Activated CD8-positive, alpha-beta T cell treated with anti-CD3 and anti-CD28 coated beads for 36 hours (primary cell): Measurements from ENCODE around the gene PIM1. TPM values are rescaled to one million over a fixed set of nuclear protein-coding genes. Genes with fewer than 3 reads are reported as not detected.

Experiments
- ATAC-seq: fragments of 200-7000 bp; cut with Tn5 transposase; one replicate; pipeline ENCODE4 v1.10.0; 2021; ENCODE audit warnings: mild to moderate bottlenecking, moderate library complexity
- CTCF ChIA-PET: fragments of 350-600 bp; sonication (Branson Sonifier 250); formaldehyde crosslinking; loops from one replicate; lab custom pipeline; 2021; ENCODE audit warnings: antibody characterized with exemption; lab: Charles Lee
- POLR2A ChIA-PET: fragments of 350-600 bp; sonication (Branson Sonifier 250); formaldehyde crosslinking; loops from one replicate; lab custom pipeline; 2021; ENCODE audit warnings: antibody characterized with exemption; lab: Charles Lee
- DNase-seq: peaks from one replicate; pipeline ENCODE4 v3.0.0-alpha.2; 2020
- H3K27ac Mint-ChIP-seq: one replicate; pipeline ENCODE4 v1.8.0; 2021; ENCODE audit warnings: mild to moderate bottlenecking, mixed read lengths
- H3K27me3 Mint-ChIP-seq: one replicate; pipeline ENCODE4 v1.8.0; 2021; ENCODE audit warnings: mixed read lengths
- H3K36me3 Mint-ChIP-seq: one replicate; pipeline ENCODE4 v1.8.0; 2021; ENCODE audit warnings: low read depth, mixed read lengths
- H3K4me1 Mint-ChIP-seq: one replicate; pipeline ENCODE4 v1.8.0; 2021; ENCODE audit warnings: low read depth, mixed read lengths
- H3K4me3 Mint-ChIP-seq: one replicate; pipeline ENCODE4 v1.8.0; 2021; ENCODE audit warnings: mild to moderate bottlenecking, moderate library complexity, mixed read lengths
- H3K9me3 Mint-ChIP-seq: one replicate; pipeline ENCODE4 v1.8.0; 2021; ENCODE audit warnings: mixed read lengths
- CTCF ChIP-seq: fragments of 200-600 bp; IDR thresholded peaks from one replicate; pipeline ENCODE4 v1.8.0; 2022; ENCODE audit warnings: antibody characterized with exemption, mild to moderate bottlenecking
- intact Hi-C: fragments of 100-400 bp; cut with micrococcal nuclease; formaldehyde crosslinking; loops from one replicate; pipeline ENCODE4 v1.10.0; 2022
- total RNA-seq, 2 experiments: library from RNA; stranded (reverse); gene quantifications; one replicate each; pipeline ENCODE4 v1.2.3, GENCODE V29; 2021

Gene PIM1
- total RNA-seq, 2 experiments from 2014 or later, result 293 to 305 TPM

- Mint-ChIP-seq H3K27me3 (no peaks in the 10 kb centered on the region), H3K27ac (no peak overlapping the region), H3K4me3 (no peak overlapping the region), H3K36me3 (no peaks in the 10 kb centered on the region), H3K9me3 (no peaks in the 10 kb centered on the region), H3K4me1 (peaks cover 19% of the 10 kb centered on the region)
- ATAC-seq (no peak), DNase-seq (no peak)
- ChIA-PET POLR2A (no interaction called here), CTCF (interaction anchor here (0.6 to 1.5 kb wide), 2 partner anchors 11 to 14 kb away, joined by 3 read pairs; no protein-coding TSS in a partner anchor)
- TF ChIP-seq CTCF, result no peak
- intact Hi-C loops, result no loop called here
Observed at GRCh38 chr6:37150314-37150713, 19.6 kb upstream of the PIM1 start.

- peaks cover 27% of the 10 kb centered on the region for H3K4me1 Mint-ChIP-seq
- ATAC-seq (peak; percentile 87), DNase-seq (peak; percentile 84)
- H3K36me3 Mint-ChIP-seq, result no peaks in the 10 kb centered on the region
- H3K27ac Mint-ChIP-seq, result peak overlapping the region; percentile 69
- peak overlapping the region; percentile 29 for H3K4me3 Mint-ChIP-seq
- H3K9me3 Mint-ChIP-seq, result no peaks in the 10 kb centered on the region
- TF ChIP-seq CTCF, result no peak
- ChIA-PET CTCF (interaction anchor here (0.7 to 1.6 kb wide), 3 partner anchors 55 to 134 kb away, joined by 3 to 4 read pairs (median 3); no protein-coding TSS in a partner anchor), POLR2A (no interaction called here)
- intact Hi-C loops, result no loop called here
- H3K27me3 Mint-ChIP-seq, result no peaks in the 10 kb centered on the region
Observed at GRCh38 chr6:37155394-37156312, 14.3 kb upstream of the PIM1 start.

- ChIA-PET POLR2A (interaction anchor here (0.6 to 3.5 kb wide), 2 partner anchors 12 to 47 kb away, joined by 6 to 21 read pairs; partner anchors contain the start of gene PIM1), CTCF (interaction anchor here (0.8 kb wide), 1 partner anchor 140 kb away, joined by 3 read pairs; no protein-coding TSS in a partner anchor)
- Mint-ChIP-seq H3K36me3 (no peaks in the 10 kb centered on the region), H3K4me1 (peaks cover 25% of the 10 kb centered on the region), H3K27ac (no peak overlapping the region), H3K9me3 (no peaks in the 10 kb centered on the region), H3K27me3 (no peaks in the 10 kb centered on the region), H3K4me3 (no peak overlapping the region)
- ATAC-seq, result no peak
- intact Hi-C loops, result no loop called here
- no peak for DNase-seq
- TF ChIP-seq CTCF, result no peak
Observed at GRCh38 chr6:37158508-37158907, 11.4 kb upstream of the PIM1 start.

- no peak overlapping the region for H3K4me3 Mint-ChIP-seq
- no peak for TF ChIP-seq CTCF
- intact Hi-C loops, result no loop called here
- POLR2A ChIA-PET, result interaction anchor here (1.0 to 3.5 kb wide), 3 partner anchors 9 to 130 kb away, joined by 3 to 21 read pairs (median 5); partner anchors contain the start of gene PIM1
- CTCF ChIA-PET, result interaction anchor here (0.6 to 1.9 kb wide), 8 partner anchors 10 to 290 kb away, joined by 3 to 5 read pairs (median 4); partner anchors contain the start of gene PIM1
- no peak overlapping the region for H3K27ac Mint-ChIP-seq
- no peaks in the 10 kb centered on the region for H3K27me3 Mint-ChIP-seq
- ATAC-seq, result no peak
- no peak for DNase-seq
- H3K4me1 Mint-ChIP-seq, result peaks cover 12% of the 10 kb centered on the region
- no peaks in the 10 kb centered on the region for H3K9me3 Mint-ChIP-seq
- H3K36me3 Mint-ChIP-seq, result no peaks in the 10 kb centered on the region
Observed at GRCh38 chr6:37160922-37161778, 8.8 kb upstream of the PIM1 start.
